Natural killer cell (primary cell): Measurements from ENCODE around the gene NAAA. TPM values are rescaled to one million over a fixed set of nuclear protein-coding genes. Genes with fewer than 3 reads are reported as not detected.

Experiments
- ATAC-seq, 3 donors: fragments of 150-1000 bp in 2 of 3; fragments of 200-7000 bp in 1 of 3; cut with Tn5 transposase; 1 replicate in 1 of 3; 2 replicates in 2 of 3; pipeline ENCODE4 v1.10.0; 2021; ENCODE audit warnings: mild to moderate bottlenecking in 2 of 3, moderate library complexity in 2 of 3
- DNase-seq, 2 donors: peaks; one replicate each; pipeline versions ENCODE4 v3.0.0 to v3.0.0-alpha.2; 2013 to 2021; ENCODE audit warnings: mixed read lengths in 1 of 2
- H3K27ac ChIP-seq: one replicate; pipeline ENCODE4 v1.5.1; 2013; ENCODE audit warnings: mild to moderate bottlenecking, low read length
- H3K27me3 ChIP-seq: one replicate; pipeline ENCODE4 v1.6.1; 2013; ENCODE audit warnings: low read length; ENCODE audit not compliant: control insufficient read depth, insufficient read depth
- H3K36me3 ChIP-seq: one replicate; pipeline ENCODE4 v1.6.1; 2013; ENCODE audit warnings: low read length; ENCODE audit not compliant: control insufficient read depth, insufficient read depth
- H3K4me1 ChIP-seq: one replicate; pipeline ENCODE4 v1.6.1; 2013; ENCODE audit warnings: low read length; ENCODE audit not compliant: control insufficient read depth, insufficient read depth
- H3K4me3 ChIP-seq: one replicate; pipeline ENCODE4 v1.5.1; 2013; ENCODE audit warnings: low read length
- H3K9me3 ChIP-seq: one replicate; pipeline ENCODE4 v1.6.1; 2013; ENCODE audit warnings: low read length; ENCODE audit not compliant: control insufficient read depth, insufficient read depth
- H3K27ac Mint-ChIP-seq, 2 donors: one replicate each; pipeline ENCODE4 v1.8.0; 2022; ENCODE audit warnings: mild to moderate bottlenecking in 2 of 2, mixed read lengths in 2 of 2, moderate library complexity in 1 of 2
- H3K27me3 Mint-ChIP-seq, 2 donors: one replicate each; pipeline ENCODE4 v1.8.0; 2022; ENCODE audit warnings: low read depth in 2 of 2, mixed read lengths in 2 of 2
- H3K36me3 Mint-ChIP-seq: one replicate; pipeline ENCODE4 v1.8.0; 2022; ENCODE audit warnings: mixed read lengths
- H3K4me1 Mint-ChIP-seq, 2 donors: one replicate each; pipeline ENCODE4 v1.8.0; 2022; ENCODE audit warnings: mixed read lengths in 2 of 2
- H3K4me3 Mint-ChIP-seq: one replicate; pipeline ENCODE4 v1.8.0; 2022; ENCODE audit warnings: mild to moderate bottlenecking, moderate library complexity, mixed read lengths
- H3K9me3 Mint-ChIP-seq, 2 donors: one replicate each; pipeline ENCODE4 v1.8.0; 2022; ENCODE audit warnings: mixed read lengths in 2 of 2
- WGBS: methylation state at CpG from one replicate; pipeline ENCODE4 v1.1.7; 2013; ENCODE audit warnings: missing lambda C conversion rate; ENCODE audit not compliant: insufficient coverage; 5-methylcytosine and 5-hydroxymethylcytosine counted together
- intact Hi-C: fragments of 100-400 bp; cut with micrococcal nuclease; formaldehyde crosslinking; loops from one replicate; pipeline ENCODE4 v1.14.2; 2022
- total RNA-seq, 4 donors: library from RNA; stranded (reverse); fragments of 120-200 nt in 1 of 4; gene quantifications; one replicate each; pipeline versions ENCODE4 v1.2.3 to v1.2.4, GENCODE V29; 2013 to 2022
- TF ChIP-seq, protein P1 (sequence below): fragments of 200-600 bp; IDR thresholded peaks from one replicate; pipeline ENCODE4 v1.8.0; 2022; ENCODE audit warnings: antibody characterized with exemption

NAAA gene
- total RNA-seq, 3 donors from 2014 or later (not counting 1 experiment from before 2014, with no cell fraction given) = 37.8 to 56.3 (median 43.4) TPM

DNA sequence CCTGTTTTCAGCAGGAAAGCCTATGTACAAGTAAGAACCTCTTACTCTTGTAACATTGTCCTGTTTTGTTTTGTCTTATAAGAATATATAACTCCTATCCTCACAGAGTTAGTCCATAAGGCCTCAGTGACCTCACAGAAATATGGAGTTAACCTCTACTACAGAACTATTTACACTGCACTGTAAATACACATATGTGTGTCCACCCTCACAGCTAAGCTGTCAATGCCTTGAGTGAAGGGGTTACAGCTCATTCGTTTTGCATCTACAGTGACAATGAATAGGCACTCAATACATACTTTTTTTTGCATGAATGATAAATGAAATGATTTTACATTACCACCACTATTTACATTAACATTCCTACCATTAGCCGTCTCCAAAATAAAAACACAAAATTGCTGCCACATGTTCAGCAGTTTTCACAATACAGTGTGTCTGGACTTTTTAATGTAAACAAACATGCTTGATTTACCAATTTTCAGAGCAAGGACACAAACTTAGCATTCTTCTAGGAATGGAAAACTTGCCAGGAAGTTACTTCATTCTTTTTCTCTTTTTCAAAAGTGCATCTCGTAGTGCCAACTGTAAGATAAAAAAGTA is 9.5 kb upstream of the NAAA start:
- no peak for ATAC-seq
- TF ChIP-seq, protein P1, sequence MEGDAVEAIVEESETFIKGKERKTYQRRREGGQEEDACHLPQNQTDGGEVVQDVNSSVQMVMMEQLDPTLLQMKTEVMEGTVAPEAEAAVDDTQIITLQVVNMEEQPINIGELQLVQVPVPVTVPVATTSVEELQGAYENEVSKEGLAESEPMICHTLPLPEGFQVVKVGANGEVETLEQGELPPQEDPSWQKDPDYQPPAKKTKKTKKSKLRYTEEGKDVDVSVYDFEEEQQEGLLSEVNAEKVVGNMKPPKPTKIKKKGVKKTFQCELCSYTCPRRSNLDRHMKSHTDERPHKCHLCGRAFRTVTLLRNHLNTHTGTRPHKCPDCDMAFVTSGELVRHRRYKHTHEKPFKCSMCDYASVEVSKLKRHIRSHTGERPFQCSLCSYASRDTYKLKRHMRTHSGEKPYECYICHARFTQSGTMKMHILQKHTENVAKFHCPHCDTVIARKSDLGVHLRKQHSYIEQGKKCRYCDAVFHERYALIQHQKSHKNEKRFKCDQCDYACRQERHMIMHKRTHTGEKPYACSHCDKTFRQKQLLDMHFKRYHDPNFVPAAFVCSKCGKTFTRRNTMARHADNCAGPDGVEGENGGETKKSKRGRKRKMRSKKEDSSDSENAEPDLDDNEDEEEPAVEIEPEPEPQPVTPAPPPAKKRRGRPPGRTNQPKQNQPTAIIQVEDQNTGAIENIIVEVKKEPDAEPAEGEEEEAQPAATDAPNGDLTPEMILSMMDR = no peak
- DNase-seq = no peak
- 93% methylated on average over 1 of the region's 3 CpGs for WGBS
- Histone ChIP-seq H3K4me1 (no peaks in the 10 kb centered on the region), H3K4me3 (no peak overlapping the region), H3K36me3 (peaks cover 55% of the 10 kb centered on the region), H3K9me3 (no peaks in the 10 kb centered on the region), H3K27ac (no peak overlapping the region), H3K27me3 (no peaks in the 10 kb centered on the region)
- intact Hi-C loops = no loop called here
- Mint-ChIP-seq H3K36me3 (peaks cover 7% of the 10 kb centered on the region), H3K27me3 (no peaks in the 10 kb centered on the region), H3K4me3 (no peak overlapping the region), H3K27ac (no peak overlapping the region), H3K9me3 (no peaks in the 10 kb centered on the region), H3K4me1 (no peaks in the 10 kb centered on the region)

DNA sequence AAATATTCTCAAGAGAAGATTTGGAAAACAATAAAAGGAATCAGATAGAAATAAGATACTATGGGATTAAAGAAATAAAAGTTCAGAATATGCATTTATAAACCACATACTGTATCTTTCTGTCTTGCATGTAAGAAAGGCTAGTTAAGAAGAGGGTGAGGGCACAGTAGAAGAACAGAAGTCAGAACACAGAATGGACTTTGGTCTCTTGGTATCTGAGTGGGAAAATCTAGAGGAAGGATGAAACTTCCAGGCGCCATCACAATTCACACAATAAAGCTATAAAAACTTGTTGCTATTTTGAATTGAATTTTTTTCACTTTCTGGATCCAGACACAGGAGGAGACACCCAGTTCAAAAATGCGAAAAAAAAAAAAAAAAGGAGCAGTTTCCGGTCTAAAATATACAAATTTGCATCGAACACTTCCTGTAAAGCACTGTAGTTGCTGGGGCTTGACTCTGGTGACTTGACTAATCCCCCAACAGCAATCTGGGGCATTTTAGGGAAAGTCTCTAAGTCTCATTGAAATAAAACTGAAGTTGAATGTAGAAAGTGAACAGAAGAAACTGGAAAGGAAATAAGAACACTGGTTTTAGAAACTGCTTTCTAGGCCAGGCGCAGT is 8.1 kb upstream of the NAAA start:
- H3K27ac ChIP-seq = no peak overlapping the region
- no peak overlapping the region for H3K4me3 ChIP-seq
- TF ChIP-seq, protein P1 = no peak
- DNase-seq (no peak), ATAC-seq (no peak)
- peaks cover 7% of the 10 kb centered on the region for H3K36me3 Mint-ChIP-seq
- H3K36me3 ChIP-seq = peaks cover 50% of the 10 kb centered on the region
- H3K27me3 Mint-ChIP-seq = no peaks in the 10 kb centered on the region
- no peak overlapping the region for H3K27ac Mint-ChIP-seq
- H3K4me3 Mint-ChIP-seq = no peak overlapping the region
- H3K27me3 ChIP-seq = no peaks in the 10 kb centered on the region
- H3K4me1 Mint-ChIP-seq = no peaks in the 10 kb centered on the region
- H3K9me3 Mint-ChIP-seq = no peaks in the 10 kb centered on the region
- no peaks in the 10 kb centered on the region for H3K9me3 ChIP-seq
- intact Hi-C loops = no loop called here
- no peaks in the 10 kb centered on the region for H3K4me1 ChIP-seq
- 94% methylated on average over 2 of the region's 5 CpGs for WGBS

DNA sequence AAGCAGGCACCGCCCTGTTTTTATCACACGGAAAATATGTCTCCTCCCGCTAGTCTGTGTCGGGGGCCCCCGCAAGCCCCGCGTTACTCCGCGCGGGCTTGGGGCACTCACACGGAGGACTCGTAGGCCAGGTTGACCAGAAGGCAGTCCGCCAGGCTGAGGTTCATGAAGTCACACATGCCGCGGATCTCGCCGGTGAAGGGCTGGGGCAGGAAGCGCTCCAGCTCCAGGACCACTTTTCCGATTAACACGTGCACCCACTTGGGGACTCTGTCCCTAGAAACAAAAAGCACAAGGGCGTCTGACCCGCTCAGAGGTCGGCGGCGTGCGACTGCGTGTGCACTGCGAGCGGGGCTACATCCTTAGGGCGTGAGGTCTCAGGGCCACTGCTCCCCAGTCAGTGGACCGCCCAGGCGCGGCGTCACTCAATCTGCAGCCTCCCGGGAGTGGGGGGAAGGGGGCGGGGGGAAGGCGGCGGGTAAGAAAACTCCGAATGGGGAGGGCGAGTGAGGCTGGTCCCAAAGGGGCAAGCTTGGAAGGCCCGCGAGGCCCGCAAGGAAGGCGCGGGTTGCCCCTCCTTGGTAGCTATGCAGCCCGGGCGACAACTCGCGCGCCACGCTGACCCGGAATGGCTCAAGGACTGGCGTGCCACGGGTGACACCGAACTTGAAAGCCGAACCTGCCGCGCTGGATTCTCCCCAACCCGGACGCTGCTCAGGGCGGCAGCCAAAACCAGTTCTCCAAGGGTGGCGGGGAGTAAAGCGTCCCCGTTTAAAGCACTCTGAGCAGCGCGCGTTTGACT is 722 bp downstream of the NAAA start:
- intact Hi-C loops = loop anchor here (2.0 kb wide), 2 partner anchors 23 to 51 kb away; partner anchors contain the start of gene SDAD1
- TF ChIP-seq, protein P1 = no peak
- Mint-ChIP-seq H3K9me3 (no peaks in the 10 kb centered on the region), H3K27me3 (no peaks in the 10 kb centered on the region), H3K36me3 (no peaks in the 10 kb centered on the region), H3K4me3 (peak overlapping the region; percentile 92), H3K27ac (peak overlapping the region; percentile 79 to 87), H3K4me1 (peaks cover 5 to 13% of the 10 kb centered on the region in 2 donors)
- peak; percentile 71 to 79 (median 73) for ATAC-seq
- H3K27ac ChIP-seq = peak overlapping the region; percentile 81
- H3K36me3 ChIP-seq = peaks cover 9% of the 10 kb centered on the region
- peaks cover 17% of the 10 kb centered on the region for H3K4me1 ChIP-seq
- no peaks in the 10 kb centered on the region for H3K27me3 ChIP-seq
- peak overlapping the region; percentile 93 for H3K4me3 ChIP-seq
- DNase-seq = peak; percentile 49 to 82
- 0% methylated on average over 67 of the region's 67 CpGs for WGBS
- no peaks in the 10 kb centered on the region for H3K9me3 ChIP-seq
